Measurements from ENCODE around the gene SOS2. TPM values are rescaled to one million over a fixed set of nuclear protein-coding genes. Genes with fewer than 3 reads are reported as not detected.

SOS2 gene
- total RNA-seq, 1 donor from 2014 or later = 40.8 TPM

DNA sequence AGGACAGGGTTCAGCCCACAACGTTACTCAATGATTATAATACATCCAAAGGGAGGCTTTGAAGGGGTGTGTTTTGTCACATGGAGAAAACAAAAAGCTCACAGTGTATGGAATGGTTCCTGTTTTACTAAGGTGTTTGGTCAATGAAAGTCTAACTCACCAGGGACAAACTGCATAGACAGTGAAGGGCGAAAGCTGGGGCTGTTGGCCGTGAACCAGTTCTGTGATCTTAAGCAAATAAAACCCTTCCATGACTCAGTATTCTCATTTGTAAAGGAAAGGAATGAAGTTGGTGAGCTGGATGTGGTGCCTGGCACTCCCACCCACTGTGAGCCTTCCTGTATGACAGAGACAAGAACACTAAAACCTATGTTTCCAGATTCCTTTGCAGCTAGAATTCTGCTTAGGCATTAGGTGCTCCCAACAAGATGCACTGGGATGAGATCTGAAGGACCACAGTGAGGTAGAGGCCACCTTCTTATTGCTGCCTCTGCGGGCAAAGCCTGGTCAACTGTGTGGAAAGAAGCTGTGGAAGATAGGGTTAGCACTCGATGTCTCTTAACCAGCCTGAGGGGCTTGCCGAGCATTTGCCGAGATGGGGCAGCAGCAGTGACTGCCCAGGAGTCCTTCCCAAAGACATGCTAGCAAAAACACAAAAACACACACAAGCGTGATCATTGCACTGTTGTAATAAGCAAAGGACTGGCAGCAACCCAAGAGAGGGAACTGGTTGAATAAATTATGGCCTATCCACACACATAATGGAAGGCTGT lies 163.5 kb downstream of the SOS2 start:
- ATAC-seq (no peak), DNase-seq (no peak)
- intact Hi-C loops (cut with micrococcal nuclease) = no loop called here

Other genes starting within 250 kb of the SOS2 start
- gene VCPKMT, start 115.0 kb downstream of the SOS2 start, total RNA-seq = 3.0 TPM
- 13.4 TPM for gene L2HGDH, start 80.7 kb upstream of the SOS2 start, total RNA-seq
- 22.6 TPM for gene DMAC2L, start 80.7 kb upstream of the SOS2 start, total RNA-seq
- 2.0 TPM for gene CDKL1, start 165.3 kb upstream of the SOS2 start, total RNA-seq